ENCODE measurements around the gene HIVEP1.

GRCh38 chr6:12083302-12083701, 71.2 kb downstream of the HIVEP1 start:
- TF ChIP-seq ELF4 (IDR thresholded peaks at IDR 0.05) (no peak), FOXA1 (IDR thresholded peaks at IDR 0.05) (no peak), LEF1 (IDR thresholded peaks at IDR 0.05; ENCODE audit: borderline replicate concordance) (no peak), SUZ12 (IDR thresholded peaks at IDR 0.05) (no peak), HDGF (IDR thresholded peaks at IDR 0.05; ENCODE audit: borderline replicate concordance) (no peak), FOXK2 (IDR thresholded peaks at IDR 0.05) (no peak), FOXM1 (IDR thresholded peaks at IDR 0.05; ENCODE audit: borderline replicate concordance) (no peak), CTBP1 (IDR thresholded peaks at IDR 0.05; ENCODE audit: borderline replicate concordance) (no peak), TARDBP (IDR thresholded peaks at IDR 0.05) (no peak)
